Activated CD8-positive, alpha-beta memory T cell treated with anti-CD3 and anti-CD28 coated beads, Interleukin-2, amount 50 U/mL, for 24 hours (primary cell): ENCODE results near the gene SYDE2.
"Not testable (repeated sequence)": the region's sequence is repeated elsewhere in the genome, so short reads cannot be mapped to it uniquely, and the experiment has no call there.

Source experiments
- DNase-seq: peaks from one replicate; pipeline ENCODE4 v3.0.0-alpha.2; 2020; ENCODE audit errors: extremely low read depth

The SYDE2 gene

DNA sequence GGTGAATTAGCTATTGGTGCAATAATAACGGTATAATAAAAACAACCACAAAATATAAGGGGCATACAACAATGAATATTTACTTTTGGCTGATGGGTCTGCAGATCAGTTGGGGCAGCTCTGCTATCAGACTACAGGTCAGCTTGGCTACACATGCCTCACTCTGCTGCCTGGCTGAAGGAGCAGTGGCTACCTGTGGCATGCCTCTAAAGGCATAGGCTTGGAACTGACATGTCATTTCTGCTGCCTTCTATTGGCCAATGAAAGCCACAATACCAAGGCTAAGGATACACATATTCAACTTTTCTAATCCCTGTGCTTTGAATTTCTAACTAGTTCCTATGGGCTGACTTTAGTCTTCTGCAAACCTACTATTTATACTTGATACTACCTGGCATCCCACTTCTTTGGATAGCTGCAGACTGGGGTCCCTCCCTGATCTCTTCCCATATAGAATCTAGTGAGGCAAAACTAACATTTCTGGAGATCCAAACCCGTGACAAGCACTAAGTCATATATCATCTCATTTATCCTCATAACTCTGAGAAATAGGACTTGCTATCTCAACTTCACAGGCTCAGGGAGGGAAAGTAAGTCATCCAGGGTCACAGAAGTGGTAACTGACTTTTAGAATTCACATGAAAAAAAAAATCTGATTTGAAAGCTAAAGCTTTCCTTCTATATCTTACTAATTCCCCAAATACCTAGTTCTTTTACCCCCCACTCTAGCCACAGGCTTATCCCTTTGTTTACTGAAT, 19.2 kb upstream of the SYDE2 start:
- DNase-seq, result no peak

DNA sequence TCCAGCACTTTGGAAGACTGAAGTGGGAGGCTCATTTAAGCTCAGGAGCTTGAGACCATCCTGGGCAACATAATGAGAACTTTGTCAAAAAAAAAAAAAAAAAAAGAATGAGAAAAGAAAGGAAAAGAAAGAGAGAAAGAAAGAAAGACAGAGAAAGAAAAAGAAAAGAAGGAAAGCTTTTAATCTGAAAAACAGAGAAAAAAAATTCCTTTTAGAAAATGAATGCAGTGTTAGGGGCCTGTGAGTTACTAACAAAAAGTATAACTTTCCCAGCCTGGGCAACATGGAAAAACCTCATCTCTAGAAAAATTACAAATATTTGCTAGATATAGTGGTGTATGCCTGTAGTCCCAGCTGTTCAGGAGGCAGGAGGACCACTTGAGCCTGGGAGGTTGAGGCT, 15.9 kb upstream of the SYDE2 start:
- DNase-seq, result no peak

DNA sequence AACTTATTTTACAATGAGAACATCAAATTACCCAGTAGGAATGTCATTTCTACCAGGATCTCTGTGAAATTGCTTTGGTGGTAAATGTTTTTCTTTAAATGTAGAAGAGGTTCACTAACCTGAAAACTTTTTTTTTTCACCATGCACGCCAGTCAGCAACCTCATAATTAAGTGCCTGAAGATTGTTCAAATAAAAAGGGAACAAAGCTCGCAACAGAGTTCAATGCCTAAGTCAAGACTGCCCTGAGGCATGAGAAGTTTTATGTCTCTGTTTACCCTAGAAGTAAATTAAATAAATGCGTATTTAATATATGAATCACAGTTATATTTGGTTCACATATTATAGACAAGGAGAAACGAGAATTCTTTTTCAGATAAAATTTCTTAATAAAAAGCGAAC, 13.8 kb upstream of the SYDE2 start:
- DNase-seq, result no peak

DNA sequence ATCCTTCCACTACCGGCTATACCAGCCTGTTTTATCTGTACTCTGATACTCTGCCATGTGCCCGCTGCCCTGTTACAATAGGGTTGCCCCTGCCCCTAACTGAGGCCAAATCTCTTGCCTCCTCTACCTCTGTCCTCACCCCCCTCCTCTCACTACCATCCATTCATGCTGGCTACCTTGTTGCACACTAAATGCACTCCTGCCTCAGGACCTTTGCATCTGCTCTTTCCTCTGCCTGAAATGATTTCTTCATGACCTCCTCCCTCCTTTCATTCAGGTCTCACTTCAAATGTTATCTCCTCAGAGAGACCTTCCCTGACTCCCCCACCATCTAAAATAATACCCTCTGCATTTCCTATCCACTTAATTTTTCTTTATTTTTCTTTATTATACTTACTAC, 7.7 kb upstream of the SYDE2 start:
- no peak for DNase-seq

DNA sequence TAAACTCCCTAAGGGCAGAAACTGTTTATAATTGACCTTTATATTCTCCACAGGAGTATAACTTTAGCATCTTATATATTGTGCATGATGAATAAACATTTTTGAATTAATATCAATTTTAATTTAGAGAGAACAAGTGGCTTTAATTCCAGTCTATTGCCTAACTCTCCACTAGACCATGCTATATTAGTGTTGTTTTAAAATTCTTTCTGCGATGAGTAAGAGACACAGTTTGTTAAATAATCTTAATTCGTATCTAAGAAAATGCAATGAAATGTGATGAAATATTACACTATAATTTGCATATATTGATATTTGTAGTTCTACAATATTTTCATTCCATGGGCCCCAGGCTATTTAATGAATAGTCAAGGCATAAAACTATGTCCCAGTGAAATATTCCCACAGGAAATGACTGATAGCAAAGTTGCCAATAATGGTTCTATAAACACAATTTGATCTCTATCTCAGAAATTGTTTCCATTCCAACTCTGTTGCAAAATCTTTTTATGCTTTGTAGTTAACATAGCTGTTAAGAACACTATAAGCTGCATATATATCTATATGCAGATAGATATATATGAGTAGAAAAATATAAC, 2.9 kb upstream of the SYDE2 start:
- DNase-seq, result no peak

DNA sequence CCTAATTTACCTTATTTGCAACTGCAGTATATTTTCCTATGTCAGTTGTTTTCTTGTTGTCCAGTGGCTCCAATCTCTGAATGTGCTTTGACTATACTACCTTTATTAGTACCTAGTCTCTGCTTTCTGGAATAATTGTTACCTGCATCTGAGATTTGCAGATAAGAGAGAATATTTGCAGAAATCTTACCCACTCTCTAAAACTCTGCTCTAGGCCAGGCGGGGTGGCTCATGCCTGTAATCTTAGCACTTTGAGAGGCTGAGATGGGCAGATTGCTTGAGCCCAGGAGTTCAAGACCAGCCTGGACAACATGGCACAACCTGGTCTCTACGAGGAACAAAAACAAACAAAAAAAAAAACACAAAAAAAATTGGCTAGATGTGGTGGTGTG, 2.0 kb upstream of the SYDE2 start:
- DNase-seq, result no peak

DNA sequence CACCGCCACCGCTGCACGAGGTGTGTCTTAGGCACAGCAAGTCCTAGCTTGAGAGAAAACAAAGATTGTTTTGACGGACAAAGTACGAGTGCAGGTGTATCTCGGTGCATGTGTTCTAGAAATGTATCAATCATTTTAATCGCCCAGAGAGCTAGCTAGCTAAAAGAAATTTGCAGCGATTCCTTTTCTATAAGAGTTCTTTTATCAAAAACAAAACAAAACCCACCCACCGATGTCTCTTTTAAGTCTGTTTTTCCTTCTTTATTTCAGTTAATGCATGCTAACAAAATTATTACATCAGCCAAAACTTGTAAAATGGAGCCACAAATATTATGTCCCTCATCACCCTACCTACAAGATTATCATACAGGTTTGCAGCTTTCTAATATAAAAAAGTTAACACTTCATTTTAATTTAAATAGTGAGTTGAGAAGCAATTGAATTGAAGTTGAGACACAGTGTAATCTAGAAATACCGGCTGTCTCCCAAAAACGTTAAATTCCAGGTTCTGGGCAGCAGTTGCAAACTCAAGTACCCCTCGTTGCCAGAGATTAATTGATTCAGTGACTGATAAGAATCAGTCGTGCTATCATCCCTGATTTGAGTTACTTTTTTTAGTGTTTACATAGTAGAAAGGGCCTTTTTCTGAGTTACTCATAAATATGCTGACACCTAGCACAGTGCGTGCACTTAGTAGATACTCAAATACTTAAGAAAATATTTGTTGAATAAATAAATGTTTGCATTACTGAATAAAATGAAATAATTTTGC, 1.5 kb upstream of the SYDE2 start:
- DNase-seq, result no peak

DNA sequence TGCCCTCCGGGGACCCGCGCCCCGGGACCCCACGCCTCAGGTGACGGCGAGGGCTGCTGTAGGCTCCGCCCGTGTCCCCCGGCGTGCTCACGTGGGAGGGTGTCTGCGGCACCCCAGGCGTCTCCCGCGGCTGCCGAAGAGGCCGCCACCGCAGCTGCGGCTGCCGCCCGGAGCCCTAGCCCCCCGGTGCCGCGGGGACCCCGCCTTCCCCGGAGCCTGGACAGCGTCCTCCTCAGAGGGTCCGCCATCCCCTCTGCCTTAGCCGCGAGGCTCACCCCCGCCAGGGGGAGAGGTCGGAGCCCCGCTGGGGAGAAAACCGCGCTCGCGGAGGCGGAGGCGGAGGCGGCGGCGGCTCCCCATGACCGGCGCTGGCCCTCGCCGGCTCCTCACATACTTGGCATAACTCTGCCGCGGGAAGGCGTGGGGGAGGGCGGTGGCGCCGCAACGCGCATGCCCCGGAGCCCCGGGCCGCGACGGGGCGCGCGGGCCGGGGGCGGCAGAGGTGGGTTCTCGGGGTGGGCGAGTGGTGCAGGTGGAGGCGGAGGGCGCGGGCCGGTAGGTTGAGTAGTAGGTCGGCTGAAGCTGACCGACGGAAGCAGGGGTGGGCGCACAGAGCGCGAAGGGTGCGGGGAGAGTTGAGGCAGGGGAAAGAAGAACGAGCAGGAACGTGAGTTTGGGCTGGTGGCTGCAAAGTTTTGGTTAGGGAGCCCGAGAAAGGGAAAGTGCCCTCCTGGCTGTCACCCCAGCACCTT, 700 bp upstream of the SYDE2 start:
- no peak for DNase-seq

DNA sequence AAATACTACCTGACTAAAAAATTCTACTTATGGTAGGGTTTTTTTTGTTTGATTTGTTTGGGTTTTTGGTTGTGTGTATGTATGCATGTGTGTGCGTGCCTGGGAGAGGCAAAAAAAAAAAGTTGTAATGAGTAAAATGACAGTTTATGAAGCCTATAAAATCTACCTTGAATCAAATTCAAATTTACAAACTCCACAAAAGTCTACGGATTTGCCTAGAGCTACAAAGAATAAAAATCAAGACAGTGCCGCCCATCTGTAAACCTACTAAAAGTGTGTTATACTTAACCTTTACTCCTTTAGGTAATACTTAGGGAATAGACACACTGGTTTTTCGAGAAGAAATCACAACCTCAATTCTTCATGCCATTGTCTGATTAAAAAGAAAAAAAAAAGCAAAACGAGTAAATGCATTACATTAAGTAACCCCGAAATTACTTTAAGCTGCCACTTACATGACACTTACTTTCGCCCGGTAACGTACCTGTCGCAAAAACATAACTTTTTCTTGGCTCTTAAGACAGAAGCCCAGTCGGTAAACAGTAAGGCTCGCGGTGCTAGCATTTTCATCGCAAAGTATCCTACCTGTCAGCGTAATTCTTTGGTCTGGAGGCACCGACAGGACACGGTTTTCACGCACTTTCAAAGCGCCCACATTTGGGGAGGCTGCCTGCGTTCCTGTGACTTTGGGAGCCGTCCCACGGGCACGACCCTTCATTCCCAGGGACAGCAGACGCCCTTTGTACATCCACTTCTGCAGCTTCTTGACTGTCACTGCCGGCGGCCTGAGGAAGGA, 951 bp downstream of the SYDE2 start:
- no peak for DNase-seq

DNA sequence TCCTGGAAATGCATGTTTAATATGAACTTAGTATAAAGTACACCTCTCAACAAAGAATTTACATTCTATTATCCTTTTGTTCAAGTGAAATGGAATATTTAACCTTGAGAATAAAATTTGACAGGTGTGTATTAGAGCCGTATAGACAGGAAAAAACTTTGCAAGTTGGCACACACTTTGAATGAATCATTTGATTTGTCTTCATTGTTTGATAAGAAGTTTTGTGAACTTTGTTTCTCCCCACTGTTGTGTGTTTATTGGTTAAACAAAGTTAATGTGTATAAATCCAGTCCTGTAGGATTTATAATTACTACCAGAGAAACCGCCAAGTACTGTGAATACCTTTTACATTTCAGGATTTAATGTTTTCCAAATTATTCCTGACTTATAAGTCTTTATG, 2.0 kb downstream of the SYDE2 start:
- no peak for DNase-seq

DNA sequence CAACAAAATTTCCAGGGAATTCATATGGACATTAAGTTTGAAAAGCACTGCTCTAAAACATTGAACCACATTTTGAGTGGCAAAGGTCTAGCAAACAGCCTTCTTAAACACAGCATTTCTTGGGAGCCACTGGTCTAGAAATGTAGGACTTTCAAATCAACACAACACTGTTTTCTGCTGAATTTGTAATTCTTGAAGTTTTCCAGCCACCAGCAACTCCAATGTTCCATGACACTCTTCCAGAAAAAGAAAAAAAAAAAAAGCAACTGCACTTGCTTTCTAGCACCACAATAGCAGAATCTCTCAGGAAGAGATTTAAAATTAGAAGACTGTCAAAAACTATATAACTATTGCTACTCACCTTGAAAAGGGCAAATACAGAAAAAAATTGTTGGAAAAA, 4.5 kb downstream of the SYDE2 start:
- no peak for DNase-seq

DNA sequence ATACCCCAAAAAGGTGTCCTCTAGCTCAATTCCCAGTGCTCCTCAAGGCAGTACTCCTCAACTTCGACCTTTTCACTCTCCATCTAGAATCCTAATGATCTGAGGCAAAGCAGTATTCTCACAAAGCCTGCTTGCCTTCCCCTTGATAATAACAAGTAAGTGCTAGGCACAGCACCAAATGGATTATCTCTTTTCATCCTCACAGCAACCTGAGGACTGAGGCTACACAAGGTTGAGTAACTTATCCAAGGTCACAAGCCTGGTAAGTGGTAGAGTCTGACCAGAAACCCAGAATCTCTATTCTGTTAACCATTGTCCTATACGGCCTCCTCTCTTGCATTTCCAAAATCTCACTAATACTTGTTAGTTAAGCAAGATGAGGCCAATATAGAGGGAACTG, 5.1 kb downstream of the SYDE2 start:
- DNase-seq, result no peak

DNA sequence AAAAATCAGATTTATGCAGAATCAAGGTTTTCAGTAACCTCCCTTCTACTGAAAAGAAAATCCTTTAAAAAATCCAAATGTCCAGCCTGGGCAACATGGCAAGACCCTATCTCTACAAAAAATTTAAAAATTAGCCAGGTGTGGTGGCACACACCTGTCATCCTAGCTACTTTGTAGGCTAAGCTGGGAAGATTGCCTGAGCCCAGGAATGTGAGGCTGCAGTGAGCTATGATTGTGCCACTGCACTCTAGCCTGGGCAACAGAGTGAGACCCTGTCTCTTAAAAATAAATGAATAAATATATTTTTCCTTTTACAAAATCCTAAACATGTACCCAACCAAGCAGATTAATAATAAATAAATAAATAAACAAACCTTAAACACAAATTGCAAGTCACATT, 8.7 kb downstream of the SYDE2 start:
- DNase-seq, result not testable (repeated sequence)

DNA sequence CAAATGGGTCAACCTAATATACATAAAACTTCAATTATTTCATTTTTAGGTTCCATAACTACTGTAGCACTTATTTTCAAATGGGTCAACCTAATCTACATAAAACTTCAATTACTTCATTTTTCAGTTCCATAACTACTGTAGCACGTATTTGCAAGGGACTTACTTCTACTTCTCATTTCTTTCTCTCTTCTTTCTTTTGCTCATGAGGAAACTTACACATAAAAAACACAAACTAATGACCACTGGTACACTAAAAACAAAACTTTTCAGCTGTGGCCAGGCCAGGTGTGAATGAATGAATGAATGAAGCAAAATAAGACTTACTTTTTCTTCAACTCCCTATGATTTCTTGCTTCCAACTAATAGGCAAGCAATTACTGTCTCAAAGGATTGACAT, 11.7 kb downstream of the SYDE2 start:
- no peak for DNase-seq

DNA sequence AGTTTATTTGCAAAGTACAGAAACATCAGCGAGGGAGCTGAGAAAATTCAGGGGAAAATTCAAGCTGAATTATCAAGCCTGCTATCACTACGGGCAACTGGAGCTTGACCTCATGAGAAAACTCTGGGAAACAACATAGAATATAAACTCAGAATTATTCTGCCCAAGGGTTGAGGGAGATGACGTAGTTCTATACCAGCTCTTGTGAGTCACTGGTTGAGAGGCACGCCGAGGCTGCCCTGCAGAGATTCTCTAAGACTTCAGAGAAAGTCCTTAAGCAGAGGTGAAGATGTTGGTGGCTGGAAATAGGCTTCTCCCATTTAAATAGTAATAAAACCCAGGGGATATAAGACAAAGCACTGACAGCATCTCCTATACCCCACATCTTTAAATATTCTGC, 12.3 kb downstream of the SYDE2 start:
- DNase-seq, result no peak

DNA sequence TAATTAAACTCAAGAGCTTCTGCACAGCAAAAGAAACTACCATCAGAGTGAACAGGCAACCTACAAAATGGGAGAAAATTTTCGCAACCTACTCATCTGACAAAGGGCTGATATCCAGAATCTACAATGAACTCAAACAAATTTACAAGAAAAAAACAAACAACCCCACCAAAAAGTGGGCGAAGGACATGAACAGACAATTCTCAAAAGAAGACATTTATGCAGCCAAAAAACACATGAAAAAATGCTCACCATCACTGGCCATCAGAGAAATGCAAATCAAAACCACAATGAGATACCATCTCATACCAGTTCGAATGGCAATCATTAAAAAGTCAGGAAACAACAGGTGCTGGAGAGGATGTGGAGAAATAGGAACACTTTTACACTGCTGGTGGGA, 13.8 kb downstream of the SYDE2 start:
- not testable (repeated sequence) for DNase-seq

DNA sequence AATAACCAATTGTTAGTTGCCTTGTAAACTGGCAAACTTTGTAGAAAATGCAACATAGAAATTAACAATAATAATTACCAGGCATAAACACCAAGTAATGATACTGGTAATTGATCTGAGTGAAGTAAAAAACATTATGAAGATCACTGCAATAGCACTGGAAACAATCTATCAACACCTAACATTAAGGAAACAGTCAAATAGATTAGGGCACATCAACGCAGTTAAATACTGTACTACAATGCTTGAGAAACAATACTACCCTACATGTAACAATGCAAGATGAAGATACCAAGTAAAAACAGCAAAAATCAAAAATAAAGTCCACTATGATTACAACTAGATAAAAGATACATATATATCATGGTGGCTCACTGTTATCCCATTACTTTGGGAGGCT, 16.6 kb downstream of the SYDE2 start:
- no peak for DNase-seq

DNA sequence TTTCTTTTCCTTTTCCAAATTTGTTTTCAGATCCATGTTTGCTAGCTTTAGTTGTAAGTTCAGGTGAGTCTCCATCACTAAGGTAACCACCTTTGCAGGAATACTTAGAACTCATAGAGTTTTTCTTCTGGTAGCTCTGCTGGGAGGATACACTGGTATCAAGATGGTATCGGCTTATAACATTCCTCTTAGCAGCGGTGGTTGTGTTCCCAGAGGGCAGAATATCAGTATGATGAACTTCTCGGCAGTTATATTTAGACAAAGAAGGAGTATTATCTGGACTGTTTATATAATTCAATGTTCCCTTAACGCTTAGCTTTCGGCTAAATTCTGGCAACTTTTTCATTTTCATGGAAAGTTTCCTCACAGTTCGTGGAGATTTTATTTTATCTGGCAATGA, 18.1 kb downstream of the SYDE2 start:
- DNase-seq, result no peak

DNA sequence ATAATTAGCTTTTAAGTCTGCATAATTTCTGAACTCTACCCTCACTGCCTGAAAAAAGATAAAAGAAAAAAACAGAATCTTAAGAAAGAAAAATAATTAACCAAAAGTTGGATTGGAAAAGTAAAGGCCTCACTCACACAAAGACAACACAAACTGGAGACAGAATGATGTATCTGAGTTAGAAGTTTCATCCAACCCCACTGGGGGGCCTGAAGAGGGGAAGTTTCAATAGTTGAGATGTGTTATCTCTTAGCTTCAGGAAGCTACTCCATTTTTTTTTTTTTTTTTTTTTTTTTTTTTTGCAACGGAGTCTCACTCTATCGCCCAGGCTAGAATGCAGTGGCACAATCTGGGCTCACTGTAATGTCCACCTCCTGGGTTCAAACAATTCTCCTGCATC, 19.9 kb downstream of the SYDE2 start:
- no peak for DNase-seq

DNA sequence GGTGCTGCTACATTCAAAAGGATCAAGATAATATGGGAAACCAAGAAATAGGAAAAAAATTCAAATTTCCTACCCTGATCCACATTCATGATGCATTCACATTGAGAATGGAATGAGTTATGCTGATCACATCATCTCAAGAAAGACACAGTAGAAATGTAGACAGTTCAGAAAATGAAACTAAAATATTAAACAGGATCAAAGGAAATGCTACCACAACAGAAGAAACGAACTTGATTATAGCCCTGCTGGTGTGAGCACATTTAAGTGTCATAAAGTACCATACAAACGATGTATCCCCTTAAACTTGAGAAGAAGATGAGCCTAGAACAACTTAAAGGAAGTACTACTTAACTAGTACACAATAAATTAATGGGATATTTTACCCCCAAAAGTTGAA, 21.3 kb downstream of the SYDE2 start:
- DNase-seq, result no peak

DNA sequence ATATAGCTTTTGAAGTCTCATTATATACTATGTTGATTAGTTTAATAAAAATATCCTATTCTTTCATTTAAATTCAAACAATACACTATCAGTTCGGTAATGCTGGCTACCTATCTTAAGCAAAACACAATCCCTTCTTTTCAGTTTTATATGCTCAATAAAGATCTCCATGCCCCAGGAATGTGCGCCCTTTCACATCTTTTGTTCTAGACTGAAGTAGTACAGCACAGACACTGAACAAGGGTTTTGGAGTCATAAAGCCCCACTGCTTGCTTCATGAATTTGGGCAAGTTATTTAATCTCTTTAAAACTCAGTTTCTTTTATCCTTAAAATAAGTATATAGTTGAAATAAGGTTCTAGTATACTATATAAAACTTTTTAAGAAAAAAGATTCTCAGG, 22.4 kb downstream of the SYDE2 start:
- no peak for DNase-seq

DNA sequence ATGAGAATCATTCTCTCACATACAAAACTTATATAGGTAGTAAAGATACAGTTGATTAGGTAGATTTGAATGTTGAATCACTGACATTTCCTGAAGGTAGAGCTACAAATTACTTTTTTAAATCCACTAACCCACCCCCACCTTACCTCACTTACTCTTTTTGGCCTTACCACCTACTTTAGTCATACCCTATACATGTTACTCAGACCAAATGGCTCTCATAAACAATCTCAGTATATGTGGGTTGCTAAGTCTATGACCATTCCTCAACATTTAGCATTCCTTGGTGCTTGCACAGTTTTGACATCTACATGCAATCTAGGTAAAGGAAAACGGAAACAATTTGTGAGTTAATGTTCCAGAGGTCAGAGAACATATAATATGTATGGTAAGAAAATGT, 26.3 kb downstream of the SYDE2 start:
- DNase-seq, result no peak
